GM21529 (cell line): ENCODE data around the gene COX19.

ENCODE experiments used
- ATAC-seq: cut with Tn5 transposase; IDR thresholded peaks from one replicate; pipeline ENCODE4 v1.9.1; 2021; ENCODE audit not compliant: unreplicated experiment

The COX19 gene

GRCh38 chr7:979886-980571 lies 4.7 kb upstream of the COX19 start:
- no peak for ATAC-seq

GRCh38 chr7:979151-979550 lies 3.8 kb upstream of the COX19 start:
- ATAC-seq: no peak

- no peak for ATAC-seq
Observed at GRCh38 chr7:978416-979091, 3.2 kb upstream of the COX19 start.

GRCh38 chr7:978049-978346 lies 2.6 kb upstream of the COX19 start:
- ATAC-seq: no peak

- ATAC-seq: peak; percentile 31
Observed at GRCh38 chr7:977326-978048, 2.1 kb upstream of the COX19 start.

GRCh38 chr7:976901-977325 lies 1.6 kb upstream of the COX19 start:
- no peak for ATAC-seq

GRCh38 chr7:975702-976473 lies 539 bp upstream of the COX19 start:
- ATAC-seq: no peak

- ATAC-seq: no peak
Observed at GRCh38 chr7:974172-974571, 1.2 kb downstream of the COX19 start.

GRCh38 chr7:973312-973711 lies 2.0 kb downstream of the COX19 start:
- ATAC-seq: no peak

- no peak for ATAC-seq
Observed at GRCh38 chr7:972676-973309, 2.6 kb downstream of the COX19 start.

GRCh38 chr7:972110-972509 lies 3.2 kb downstream of the COX19 start:
- ATAC-seq: no peak

GRCh38 chr7:970744-971143 lies 4.6 kb downstream of the COX19 start:
- no peak for ATAC-seq

GRCh38 chr7:969403-969802 lies 5.9 kb downstream of the COX19 start:
- ATAC-seq: no peak

- ATAC-seq: no peak
Observed at GRCh38 chr7:968205-969105, 6.9 kb downstream of the COX19 start.

GRCh38 chr7:967361-968082 lies 7.8 kb downstream of the COX19 start:
- no peak for ATAC-seq

GRCh38 chr7:966291-967069 lies 8.9 kb downstream of the COX19 start:
- no peak for ATAC-seq

GRCh38 chr7:964401-965231 lies 10.7 kb downstream of the COX19 start:
- ATAC-seq: peak; percentile 37
